ENCODE data around the gene KRT6A.

The KRT6A gene

GRCh38 chr12:52493172-52493571, at the start of gene KRT6A:
KRT6A (minus strand) TSS chr12:52493257; CDS start chr12:52493188, 69 bp downstream.
- DNase-seq = no peak

GRCh38 chr12:52542157-52542556, 49.1 kb upstream of the KRT6A start:
- peak; percentile 10 for DNase-seq

- no peak for DNase-seq
Measured at GRCh38 chr12:52541709-52542108, 48.7 kb upstream of the KRT6A start.

DNA sequence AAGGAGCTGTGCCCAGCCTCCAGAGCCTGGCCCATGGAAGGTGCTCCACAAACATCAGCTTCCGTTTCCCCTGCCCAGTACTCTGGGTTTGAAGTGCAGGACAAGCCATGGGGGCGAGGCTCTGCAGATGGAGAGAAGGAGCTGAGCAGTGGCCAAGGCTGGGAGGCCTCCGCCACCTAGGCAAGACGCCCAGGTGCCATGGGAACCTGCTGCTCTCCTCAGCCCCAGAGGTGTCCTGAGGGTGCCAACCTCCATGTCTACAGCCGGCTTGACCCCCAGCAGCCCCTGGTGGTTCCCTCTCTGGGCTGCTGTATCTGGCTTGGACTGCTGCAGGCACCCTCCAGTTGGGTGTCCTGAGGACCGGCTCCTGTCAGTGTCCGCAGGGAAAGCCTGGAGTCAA, 47.5 kb upstream of the KRT6A start:
- DNase-seq = no peak

GRCh38 chr12:52539821-52540173, 46.7 kb upstream of the KRT6A start:
- DNase-seq = no peak

DNA sequence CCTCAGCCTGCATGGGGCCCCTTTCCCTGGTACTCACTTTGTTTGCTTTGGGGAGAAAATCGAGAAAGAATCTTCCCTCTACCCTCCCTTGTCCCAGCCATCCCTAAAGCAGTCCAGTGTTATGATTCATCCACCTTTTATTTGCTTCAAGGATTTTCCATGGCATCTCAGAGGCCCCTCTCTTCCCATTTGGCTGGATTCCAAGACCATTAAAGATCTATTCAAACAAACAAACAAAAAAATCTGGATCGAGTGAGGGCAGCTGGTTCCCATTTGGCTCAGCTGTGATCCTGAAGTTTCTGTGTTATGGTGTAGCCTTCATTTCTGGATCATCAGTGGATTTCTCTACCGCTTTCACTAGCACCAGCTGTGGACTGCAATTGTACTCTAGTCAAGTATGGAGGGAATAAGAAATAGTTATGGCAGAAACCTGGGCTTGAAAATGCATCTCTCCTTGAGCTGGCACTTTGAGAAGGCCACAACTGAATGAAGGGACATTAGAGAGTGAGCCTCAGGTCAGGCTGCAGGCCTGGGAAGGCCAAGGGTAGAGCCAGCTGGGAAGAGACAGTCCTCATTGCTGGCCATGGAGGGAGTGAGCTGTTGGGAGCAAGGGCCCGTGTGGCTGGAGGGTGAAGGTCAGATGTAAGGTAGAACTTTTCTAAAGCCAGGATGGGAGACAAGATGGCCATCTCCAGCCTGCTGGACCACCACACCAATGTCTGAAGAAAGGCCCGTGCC, 46.2 kb upstream of the KRT6A start:
- DNase-seq = no peak

DNA sequence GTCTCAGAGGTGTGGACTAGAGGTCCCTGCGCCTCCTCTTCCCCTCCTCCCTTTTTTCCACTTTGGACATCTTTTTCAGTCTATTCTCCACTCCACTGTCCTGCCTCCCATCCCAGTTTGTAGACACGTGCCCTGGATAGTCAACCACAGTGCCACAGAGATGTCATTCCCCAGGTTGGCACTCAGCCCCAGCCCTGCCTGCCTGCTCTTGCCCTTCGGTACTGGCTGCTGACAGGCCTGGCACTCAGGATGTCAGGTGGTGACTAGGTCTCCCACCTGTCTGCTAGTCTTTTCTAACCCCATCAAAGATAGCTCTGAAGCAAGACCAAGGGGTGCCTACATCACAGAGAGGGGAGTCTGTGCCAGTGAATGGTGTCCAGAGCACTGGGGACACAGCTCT, 44.0 kb upstream of the KRT6A start:
- DNase-seq = no peak

DNA sequence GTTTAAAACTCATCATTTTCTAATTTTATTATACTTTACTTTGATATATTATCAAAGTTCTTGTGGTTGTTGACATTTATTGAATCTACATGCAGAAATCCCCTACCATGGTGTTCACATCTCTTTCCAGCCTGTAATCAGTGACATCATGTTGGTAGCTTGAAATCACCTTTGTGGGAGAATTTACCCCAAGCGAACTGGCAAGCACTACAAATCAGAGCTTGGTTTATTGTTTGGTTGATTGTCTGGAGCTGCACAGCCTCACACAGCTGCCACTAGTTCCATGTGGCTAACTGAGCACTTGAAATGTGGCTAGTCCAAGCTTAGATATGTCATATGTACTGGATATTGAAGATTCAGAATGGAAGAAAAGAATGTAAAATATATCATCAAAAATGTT, 42.5 kb upstream of the KRT6A start:
- no peak for DNase-seq

DNA sequence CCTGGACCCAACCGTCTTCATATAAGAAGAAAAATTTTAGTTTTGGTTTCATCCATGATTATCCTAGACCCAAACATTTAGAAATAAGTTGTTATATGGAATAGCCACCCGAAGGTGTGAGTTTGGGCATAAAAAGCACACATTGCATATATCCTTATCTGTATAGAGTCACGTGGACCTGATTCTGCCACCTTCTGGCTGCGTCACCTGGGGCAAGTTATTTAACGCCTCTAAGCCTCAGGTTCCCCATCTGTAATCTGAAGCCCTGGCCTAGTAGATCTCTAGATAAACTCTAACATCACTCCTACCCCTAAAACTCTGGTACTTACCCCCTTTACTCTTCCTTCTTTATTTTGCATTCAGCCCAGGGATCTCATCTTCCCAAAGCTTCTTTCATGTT, 41.4 kb upstream of the KRT6A start:
- peak; percentile 11 for DNase-seq

GRCh38 chr12:52533686-52534470, 40.8 kb upstream of the KRT6A start:
- DNase-seq = peak; percentile 5

DNA sequence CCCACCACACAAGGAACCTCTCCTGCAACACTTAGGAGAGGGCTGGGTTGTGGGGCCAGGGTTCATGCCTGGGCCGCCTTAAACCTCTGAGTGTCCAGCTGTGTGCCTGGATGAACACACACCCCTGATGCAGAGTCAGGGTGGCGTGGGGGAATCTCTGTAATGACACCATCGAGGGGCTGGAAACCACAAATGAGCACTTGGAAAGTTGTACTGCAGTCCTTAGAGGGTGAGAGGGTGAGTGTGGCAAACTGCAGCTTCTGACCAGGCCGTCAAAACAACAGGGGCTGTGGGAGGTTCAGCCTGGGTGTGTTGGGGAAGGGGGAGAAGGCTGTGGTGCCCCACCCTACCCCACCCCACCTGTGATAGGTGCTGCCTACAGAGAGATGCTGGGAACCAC, 39.6 kb upstream of the KRT6A start:
- no peak for DNase-seq

GRCh38 chr12:52531566-52532300, 38.7 kb upstream of the KRT6A start:
- DNase-seq = peak; percentile 9

- no peak for DNase-seq
Measured at GRCh38 chr12:52530905-52531304, 37.8 kb upstream of the KRT6A start.

DNA sequence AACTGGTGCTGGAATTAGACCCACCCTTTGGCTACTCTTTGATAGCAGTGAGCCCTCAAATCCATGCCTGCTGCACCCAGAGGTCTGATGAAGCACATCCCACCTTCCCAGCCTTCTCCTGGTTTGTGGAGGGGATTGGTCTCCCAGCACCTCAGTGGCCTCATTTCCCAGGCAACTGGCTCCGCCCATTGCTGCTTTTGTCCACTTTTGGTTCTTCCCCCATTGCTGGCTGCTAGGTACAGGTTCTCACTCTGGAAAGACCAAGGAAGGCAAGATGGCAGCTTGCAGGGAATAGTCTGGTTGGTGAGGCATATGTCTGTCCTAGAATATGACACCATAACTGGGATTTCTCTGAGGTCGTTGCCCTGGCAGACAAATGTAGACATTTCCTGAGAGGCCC, 37.3 kb upstream of the KRT6A start:
- no peak for DNase-seq

DNA sequence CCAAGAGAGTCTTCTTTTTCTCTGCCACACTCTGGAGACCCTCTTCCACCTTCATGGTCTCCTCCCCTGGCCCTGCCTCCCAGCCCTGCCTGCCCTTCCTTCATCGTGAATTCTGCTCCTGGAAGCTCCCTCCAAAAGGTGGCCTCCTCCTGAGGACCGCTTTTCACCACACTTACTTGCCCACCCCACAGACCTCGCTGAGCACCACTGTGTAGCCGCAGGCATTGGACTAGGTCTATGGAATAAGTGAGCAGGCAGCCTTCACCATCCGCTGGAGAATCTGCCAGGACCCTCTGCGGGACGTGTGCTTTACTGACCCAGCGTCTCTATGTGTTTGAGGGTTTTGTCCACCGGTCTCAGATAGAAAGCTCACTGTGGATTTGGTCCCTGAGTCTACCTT, 36.8 kb upstream of the KRT6A start:
- no peak for DNase-seq

GRCh38 chr12:52529417-52529816, 36.4 kb upstream of the KRT6A start:
- DNase-seq = no peak

GRCh38 chr12:52528641-52529143, 35.6 kb upstream of the KRT6A start:
- DNase-seq = no peak

DNA sequence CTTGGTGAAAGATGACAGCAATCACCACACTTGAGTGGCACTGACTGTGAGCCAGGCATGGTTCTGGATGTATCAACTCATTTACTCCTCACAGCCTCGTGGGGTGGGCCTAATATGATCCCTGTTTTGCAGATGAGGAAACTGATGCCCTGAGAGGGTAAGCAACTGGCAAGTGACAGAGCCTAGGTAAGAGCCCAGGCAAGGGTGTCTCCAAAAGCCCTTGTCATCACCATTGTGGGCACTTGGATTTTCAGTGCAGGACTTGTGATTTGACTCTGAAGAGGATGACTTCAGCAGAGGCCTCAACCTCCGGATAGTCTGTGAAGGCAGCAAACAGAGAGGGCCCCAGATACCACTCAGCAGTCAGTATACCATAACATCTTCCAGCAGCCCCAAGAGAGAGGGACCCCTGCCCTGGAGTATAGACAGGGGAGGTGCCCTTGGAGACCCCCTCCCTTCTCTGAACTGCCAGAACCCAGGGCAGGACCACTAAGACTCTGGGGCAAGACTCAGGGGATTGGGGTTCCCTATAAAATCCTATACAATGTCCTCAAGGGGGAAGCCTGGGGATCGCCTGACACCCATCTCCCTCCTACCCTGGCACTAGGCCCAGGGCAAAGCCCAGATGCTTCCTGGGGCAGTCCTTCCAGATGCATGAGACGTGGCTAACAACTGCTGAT, 34.2 kb upstream of the KRT6A start:
- DNase-seq = no peak

DNA sequence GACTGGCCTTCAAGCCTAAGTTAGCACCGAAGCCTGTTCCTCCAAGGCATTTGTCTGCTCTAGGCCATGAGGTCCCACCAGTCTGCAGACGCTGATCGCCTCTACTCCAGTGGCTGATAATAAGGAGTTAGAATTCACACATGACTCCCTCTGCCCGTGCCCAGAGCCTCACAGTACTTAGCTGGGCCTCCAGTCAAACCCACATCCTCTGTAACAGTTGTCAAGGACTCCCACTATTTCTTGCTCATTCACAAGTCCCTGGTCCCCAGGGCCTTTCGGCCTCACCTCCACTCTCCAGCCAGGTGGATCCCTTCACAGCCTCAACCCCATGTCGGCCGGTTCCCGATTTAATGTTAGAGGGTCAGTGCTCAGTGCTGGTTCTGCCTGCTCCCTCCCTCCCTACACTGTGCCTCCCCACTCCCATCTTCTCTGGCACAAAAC, 33.5 kb upstream of the KRT6A start:
- DNase-seq = no peak

DNA sequence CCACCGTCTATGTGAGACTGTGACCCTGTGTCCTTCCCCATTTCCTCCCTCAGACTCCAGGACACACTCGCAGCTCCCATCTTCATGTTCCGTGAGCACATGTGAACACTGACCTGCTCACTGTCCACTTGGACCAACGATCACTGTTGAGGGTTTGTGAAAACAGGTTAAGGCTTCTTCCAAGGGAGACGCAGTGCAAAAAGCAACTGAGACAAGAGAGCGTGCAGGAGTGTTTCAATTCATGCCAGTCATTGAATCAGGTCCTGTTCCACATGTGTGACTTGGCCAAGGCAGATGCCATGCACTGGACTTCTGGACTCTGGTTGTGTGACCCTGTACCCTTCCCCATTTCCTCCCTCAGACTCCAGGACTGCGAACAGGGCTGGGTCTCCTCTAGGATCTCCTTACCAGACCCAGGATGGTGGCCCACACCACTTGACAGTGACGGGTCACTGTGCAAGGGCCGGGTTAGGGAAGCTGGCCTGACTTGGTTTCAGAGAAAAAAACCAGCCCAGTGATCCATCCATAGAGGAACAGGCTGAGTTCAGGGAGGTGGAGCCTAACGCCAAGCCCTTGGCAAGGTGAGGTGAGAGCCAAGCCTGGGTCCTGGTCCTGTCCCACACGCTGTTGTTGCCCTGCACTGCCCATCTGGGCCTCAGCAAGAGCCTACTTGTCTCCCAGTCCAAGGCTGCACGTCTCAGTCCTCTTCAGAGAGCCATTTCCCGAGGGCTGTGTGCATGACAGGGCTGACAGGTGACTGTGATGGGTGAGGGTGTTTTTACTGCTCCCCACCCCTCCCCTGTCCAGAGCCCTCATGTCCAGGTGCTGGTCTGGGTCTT, 32.8 kb upstream of the KRT6A start:
- no peak for DNase-seq

GRCh38 chr12:52524898-52525591, 32.0 kb upstream of the KRT6A start:
- no peak for DNase-seq

Measured in hematopoietic multipotent progenitor cell treated with erythropoietin and hydrocortisone succinate and interleukin-3 and kit ligand, for 4 days (in vitro differentiated cells).